ENCODE measurements around the gene TOPORS. TPM values are rescaled to one million over a fixed set of nuclear protein-coding genes. Genes with fewer than 3 reads are reported as not detected.
A peak's percentile ranks its signal among the peaks of the same experiment; 100 is the strongest.

The TOPORS gene
- total and polyA plus RNA-seq, 2 experiments from 2014 or later = 31.8 to 35.9 TPM

DNA sequence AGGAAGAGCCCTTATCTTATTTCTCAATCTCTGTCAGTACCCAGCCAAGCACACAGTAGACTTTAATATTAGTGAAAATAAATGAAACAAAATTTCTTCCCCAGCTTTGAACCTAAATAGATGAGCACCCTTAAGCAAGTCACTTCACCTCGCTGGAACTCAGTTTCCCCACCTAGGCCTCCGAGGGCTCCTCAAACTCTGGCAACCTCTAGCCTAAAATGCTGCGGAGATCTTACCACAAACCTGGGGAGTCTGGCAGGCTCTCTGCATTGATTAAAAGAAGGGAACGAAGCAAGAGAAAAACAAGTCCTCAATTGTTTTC is 26.7 kb downstream of the TOPORS start:
- H3K9me3 Mint-ChIP-seq = peaks cover 18% of the 10 kb centered on the region; the same call in 2 of the 3 replicates
- H3K27me3 Mint-ChIP-seq (ENCODE audit: insufficient read depth, low read depth, poor library complexity) = peaks cover 7% of the 10 kb centered on the region
- H4K20me1 ChIP-seq (replicated peaks; ENCODE audit: insufficient read depth) = no peaks in the 10 kb centered on the region
- peak overlapping the region; percentile 80 for H2AFZ ChIP-seq
- H3K9me2 ChIP-seq (ENCODE audit: insufficient read depth) = no peaks in the 10 kb centered on the region
- H3K79me2 ChIP-seq (replicated peaks; ENCODE audit: insufficient read depth) = peaks cover 35% of the 10 kb centered on the region
- H3K4me3 Mint-ChIP-seq = peak overlapping the region; percentile 89
- TF ChIP-seq, protein P1, sequence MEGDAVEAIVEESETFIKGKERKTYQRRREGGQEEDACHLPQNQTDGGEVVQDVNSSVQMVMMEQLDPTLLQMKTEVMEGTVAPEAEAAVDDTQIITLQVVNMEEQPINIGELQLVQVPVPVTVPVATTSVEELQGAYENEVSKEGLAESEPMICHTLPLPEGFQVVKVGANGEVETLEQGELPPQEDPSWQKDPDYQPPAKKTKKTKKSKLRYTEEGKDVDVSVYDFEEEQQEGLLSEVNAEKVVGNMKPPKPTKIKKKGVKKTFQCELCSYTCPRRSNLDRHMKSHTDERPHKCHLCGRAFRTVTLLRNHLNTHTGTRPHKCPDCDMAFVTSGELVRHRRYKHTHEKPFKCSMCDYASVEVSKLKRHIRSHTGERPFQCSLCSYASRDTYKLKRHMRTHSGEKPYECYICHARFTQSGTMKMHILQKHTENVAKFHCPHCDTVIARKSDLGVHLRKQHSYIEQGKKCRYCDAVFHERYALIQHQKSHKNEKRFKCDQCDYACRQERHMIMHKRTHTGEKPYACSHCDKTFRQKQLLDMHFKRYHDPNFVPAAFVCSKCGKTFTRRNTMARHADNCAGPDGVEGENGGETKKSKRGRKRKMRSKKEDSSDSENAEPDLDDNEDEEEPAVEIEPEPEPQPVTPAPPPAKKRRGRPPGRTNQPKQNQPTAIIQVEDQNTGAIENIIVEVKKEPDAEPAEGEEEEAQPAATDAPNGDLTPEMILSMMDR (conservative IDR thresholded peaks at IDR 0.05; ENCODE audit: low read depth in 2 of 2) = no peak
- no peak for TF ChIP-seq ZNF114 (CRISPR knock-in tag; IDR thresholded peaks at IDR 0.05)
- TF ChIP-seq EZH2 (IDR thresholded peaks at IDR 0.05; ENCODE audit: low read depth, unreplicated experiment) = no peak
- TF ChIP-seq POLR2AphosphoS5 (IDR thresholded peaks at IDR 0.05; ENCODE audit: low read depth) = no peak
- no peak for TF ChIP-seq ZNF331 (CRISPR knock-in tag; IDR thresholded peaks at IDR 0.05; ENCODE audit: low read depth)
- no peak for TF ChIP-seq CREB1 (CRISPR knock-in tag; IDR thresholded peaks at IDR 0.05; ENCODE audit: low read depth)
- peaks cover 18% of the 10 kb centered on the region for H3K4me1 Mint-ChIP-seq
- H3K4me1 ChIP-seq (ENCODE audit: insufficient read depth) = peaks cover 13% of the 10 kb centered on the region
- H3K4me2 ChIP-seq = peak overlapping the region; percentile 88
- H3K27me3 ChIP-seq (ENCODE audit: insufficient read depth) = no peaks in the 10 kb centered on the region
- no peak for ATAC-seq
- no peaks in the 10 kb centered on the region for H3F3A ChIP-seq (replicated peaks; ENCODE audit: low read depth)
- H3K36me3 Mint-ChIP-seq (ENCODE audit: low read depth) = peaks cover 29% of the 10 kb centered on the region
- DNase-seq (ENCODE audit: low spot score) = no peak
- H3K36me3 ChIP-seq (ENCODE audit: insufficient read depth) = no peaks in the 10 kb centered on the region; the same call in 1 of the 2 replicates
- peak overlapping the region; percentile 88 for H3K4me3 ChIP-seq
- peak overlapping the region; percentile 90 for H3K27ac ChIP-seq (ENCODE audit: low read depth)
- H3K27ac Mint-ChIP-seq = peak overlapping the region; percentile 85

DNA sequence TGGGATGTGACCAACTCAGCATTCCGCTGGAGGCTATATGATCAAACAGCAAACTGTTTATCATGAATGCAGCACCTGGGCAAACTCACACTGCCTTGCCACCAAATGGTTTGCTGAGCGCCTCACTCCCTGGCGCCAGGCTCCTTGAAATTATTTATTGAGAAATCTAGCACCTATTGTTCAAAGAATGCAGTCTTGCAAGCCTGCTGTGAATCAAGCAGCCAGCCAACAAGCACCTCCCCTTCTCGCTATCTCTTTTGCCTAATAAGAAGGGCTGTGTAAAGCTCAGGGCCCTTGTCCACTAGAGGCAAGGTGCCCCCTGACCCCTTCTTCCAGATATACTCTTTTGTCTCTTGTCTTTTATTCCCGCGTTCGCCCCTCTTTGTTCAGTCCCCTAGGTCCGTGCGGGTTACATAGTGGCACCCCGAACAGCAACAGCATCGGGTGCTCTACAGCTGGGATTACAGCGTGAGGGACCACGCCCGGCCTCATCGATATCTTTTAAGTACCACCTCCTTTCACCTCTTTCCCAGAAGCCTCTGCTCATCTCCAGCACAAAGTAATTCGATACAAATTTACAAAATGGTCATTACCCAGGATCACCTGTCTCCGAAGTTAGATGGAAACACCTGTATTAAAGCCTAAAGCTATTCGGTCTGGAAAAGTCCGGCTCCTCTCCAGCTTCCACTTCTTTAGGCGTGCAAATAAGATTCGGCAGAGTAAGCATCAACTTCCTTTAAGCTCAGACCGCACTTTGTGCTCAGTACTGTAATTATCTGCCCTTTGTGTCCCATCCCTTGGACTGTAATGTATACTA is 27.3 kb downstream of the TOPORS start:
- H2AFZ ChIP-seq = peak overlapping the region; percentile 80
- H3K4me3 ChIP-seq = peak overlapping the region; percentile 88
- peaks cover 18% of the 10 kb centered on the region for H3K4me1 Mint-ChIP-seq
- peaks cover 35% of the 10 kb centered on the region for H3K79me2 ChIP-seq (replicated peaks; ENCODE audit: insufficient read depth)
- DNase-seq (ENCODE audit: low spot score) = peak; percentile 67
- peak overlapping the region; percentile 89 for H3K4me3 Mint-ChIP-seq
- H4K20me1 ChIP-seq (replicated peaks; ENCODE audit: insufficient read depth) = no peaks in the 10 kb centered on the region
- peaks cover 4% of the 10 kb centered on the region for H3K36me3 ChIP-seq (ENCODE audit: insufficient read depth)
- H3K27me3 ChIP-seq (ENCODE audit: insufficient read depth) = no peaks in the 10 kb centered on the region
- peaks cover 13% of the 10 kb centered on the region for H3K4me1 ChIP-seq (ENCODE audit: insufficient read depth)
- H3K9me2 ChIP-seq (ENCODE audit: insufficient read depth) = no peaks in the 10 kb centered on the region
- H3F3A ChIP-seq (replicated peaks; ENCODE audit: low read depth) = no peaks in the 10 kb centered on the region
- peaks cover 34% of the 10 kb centered on the region for H3K36me3 Mint-ChIP-seq (ENCODE audit: low read depth)
- H3K27me3 Mint-ChIP-seq (ENCODE audit: insufficient read depth, low read depth, poor library complexity) = peaks cover 7% of the 10 kb centered on the region
- H3K9me3 Mint-ChIP-seq = peaks cover 24% of the 10 kb centered on the region; the same call in 2 of the 3 replicates
- peak overlapping the region; percentile 90 for H3K27ac ChIP-seq (ENCODE audit: low read depth)
- H3K4me2 ChIP-seq = peak overlapping the region; percentile 88
- peak overlapping the region; percentile 85; the same call in 1 of the 2 replicates for H3K27ac Mint-ChIP-seq
- peak; percentile 54 for ATAC-seq
- no peak for TF ChIP-seq ZNF331 (CRISPR knock-in tag; IDR thresholded peaks at IDR 0.05; ENCODE audit: low read depth)
- no peak for TF ChIP-seq STAT1 (IDR thresholded peaks at IDR 0.05; ENCODE audit: unreplicated experiment)
- TF ChIP-seq POLR2AphosphoS5 (IDR thresholded peaks at IDR 0.05; ENCODE audit: low read depth) = no peak
- TF ChIP-seq JUNB (IDR thresholded peaks at IDR 0.05; ENCODE audit: unreplicated experiment) = no peak
- TF ChIP-seq, protein P1 (conservative IDR thresholded peaks at IDR 0.05; ENCODE audit: low read depth in 2 of 2) = no peak
- TF ChIP-seq EZH2phosphoT487 (IDR thresholded peaks at IDR 0.05; ENCODE audit: unreplicated experiment) = no peak
- TF ChIP-seq NANOG (IDR thresholded peaks at IDR 0.05; ENCODE audit: borderline replicate concordance) = no peak

All from GM23338 (cell line).